Keratinocyte (primary cell): ENCODE measurements around the gene ZCCHC24. TPM values are rescaled to one million over a fixed set of nuclear protein-coding genes. Genes with fewer than 3 reads are reported as not detected.

Experiments used
- DNase-seq: peaks from one replicate; pipeline ENCODE4 v3.0.0-alpha.2; 2011; ENCODE audit warnings: low read depth, missing footprints, low spot score
- FAIRE-seq: peaks from 2 replicates; lab custom pipeline; 2011; peaks lifted over from hg19 to GRCh38; lab: Jason Lieb, UNC
- H2AFZ ChIP-seq: 2 replicates; pipeline ENCODE4 v1.6.0; 2012; ENCODE audit warnings: low read length, control low read depth, inconsistent platforms; ENCODE audit not compliant: control insufficient read depth
- H3K27ac ChIP-seq: 2 replicates; pipeline ENCODE4 v1.5.1; 2011; ENCODE audit warnings: low read length; ENCODE audit not compliant: control insufficient read depth, insufficient read depth
- H3K27me3 ChIP-seq: 3 replicates; pipeline ENCODE4 v1.6.0; 2011; ENCODE audit warnings: low read length; ENCODE audit not compliant: control insufficient read depth, insufficient read depth; ENCODE audit errors: extremely low read depth
- H3K36me3 ChIP-seq, 2 experiments: 2 replicates in 1 of 2; 3 replicates in 1 of 2; pipeline ENCODE4 v1.5.1; 2011; ENCODE audit warnings: low read length in 2 of 2, mild to moderate bottlenecking in 1 of 2; ENCODE audit not compliant: control insufficient read depth in 2 of 2, insufficient read depth in 2 of 2; ENCODE audit errors: extremely low read depth in 1 of 2
- H3K4me1 ChIP-seq: 3 replicates; pipeline ENCODE4 v1.5.1; 2011; ENCODE audit warnings: low read length; ENCODE audit not compliant: control insufficient read depth, insufficient read depth; ENCODE audit errors: extremely low read depth
- H3K4me2 ChIP-seq: 3 replicates; pipeline ENCODE4 v1.6.0; 2011; ENCODE audit warnings: low read depth, low read length; ENCODE audit not compliant: control insufficient read depth, insufficient read depth; ENCODE audit errors: extremely low read depth
- H3K4me3 ChIP-seq, 3 experiments: fragments of 200-600 bp in 1 of 3; sonication (generic) in 1 of 3; 2 replicates in 2 of 3; 3 replicates in 1 of 3; pipeline ENCODE4 v1.5.1; 2011 to 2016; ENCODE audit warnings: low read length in 3 of 3, mild to moderate bottlenecking in 3 of 3, control low read depth in 2 of 3, inconsistent platforms in 1 of 3, low read depth in 1 of 3, mixed read lengths in 1 of 3, mixed run types in 1 of 3, moderate library complexity in 1 of 3; ENCODE audit not compliant: control insufficient read depth in 2 of 3, insufficient read depth in 2 of 3; ENCODE audit errors: extremely low read depth in 1 of 3
- H3K79me2 ChIP-seq: 2 replicates; pipeline ENCODE4 v1.6.0; 2012; ENCODE audit warnings: low read length; ENCODE audit not compliant: control insufficient read depth, insufficient read depth
- H3K9ac ChIP-seq: 3 replicates; pipeline ENCODE4 v1.6.0; 2011; ENCODE audit warnings: low read length; ENCODE audit not compliant: control insufficient read depth, insufficient read depth; ENCODE audit errors: extremely low read depth
- H3K9me1 ChIP-seq: 3 replicates; pipeline ENCODE4 v1.6.0; 2011; ENCODE audit warnings: low read length; ENCODE audit not compliant: control insufficient read depth, insufficient read depth; ENCODE audit errors: extremely low read depth
- H3K9me3 ChIP-seq: 2 replicates; pipeline ENCODE4 v1.5.1; 2012; ENCODE audit warnings: low read depth, low read length; ENCODE audit not compliant: control insufficient read depth
- H4K20me1 ChIP-seq: 3 replicates; pipeline ENCODE4 v1.6.0; 2011; ENCODE audit warnings: low read length; ENCODE audit not compliant: control insufficient read depth, insufficient read depth; ENCODE audit errors: extremely low read depth
- CTCF ChIP-seq, 3 experiments: IDR thresholded peaks in 1 of 3; conservative IDR thresholded peaks in 1 of 3; optimal IDR thresholded peaks in 1 of 3; 2 replicates in 2 of 3; 3 replicates in 1 of 3; pipeline versions ENCODE3 to v1.5.1; 2011; ENCODE audit warnings: low read length in 3 of 3, mild to moderate bottlenecking in 3 of 3, moderate library complexity in 2 of 3, control low read depth in 1 of 3, inconsistent platforms in 1 of 3; ENCODE audit not compliant: insufficient read depth in 2 of 3; ENCODE audit errors: extremely low read depth in 1 of 3
- EZH2 ChIP-seq: IDR thresholded peaks from one replicate; pipeline ENCODE4 v1.6.1; 2012; ENCODE audit warnings: inconsistent platforms, mild to moderate bottlenecking, low read length, moderate library complexity
- dilution Hi-C: fragments of 300-500 bp; cut with MboI; formaldehyde crosslinking; loops from one replicate; pipeline ENCODE4 v1.7.0; 2020; ENCODE audit warnings: low sequenced_read_pairs; ENCODE audit not compliant: extremely low pct_ligation_motif_present
- polyA plus RNA-seq, 5 experiments: library from polyadenylated mRNA; depleted of rRNA in 3 of 5; stranded (reverse) in 3 of 5; stranded (forward) in 1 of 5; unstranded in 1 of 5; fragments of >200 nt; gene quantifications; 1 replicate in 1 of 5; 2 replicates in 3 of 5; 3 replicates in 1 of 5; pipeline versions ENCODE4 v1.2.1 to v1.2.3, GENCODE V29; 2011 to 2012; ENCODE audit warnings: missing spikeins in 2 of 5, low read depth in 1 of 5, low replicate concordance in 1 of 5

ZCCHC24 gene
- polyA plus RNA-seq, 1 donor (not counting 4 experiments of a cell fraction or from before 2014, with no cell fraction given) = 0.96 TPM

- Histone ChIP-seq H3K4me2 (no peak overlapping the region), H3K27ac (no peak overlapping the region), H3K9ac (no peak overlapping the region)
Measured at GRCh38 chr10:79401015-79401921, 44.2 kb downstream of the ZCCHC24 start.

GRCh38 chr10:79400146-79401004 lies 45.0 kb downstream of the ZCCHC24 start:
- FAIRE-seq = peak; percentile 26
- Histone ChIP-seq H3K4me1 (no peaks in the 10 kb centered on the region), H4K20me1 (no peaks in the 10 kb centered on the region), H3K27ac (no peak overlapping the region), H3K36me3 (no peaks in the 10 kb centered on the region), H2AFZ (no peak overlapping the region), H3K9ac (no peak overlapping the region), H3K4me3 (no peak overlapping the region), H3K27me3 (no peaks in the 10 kb centered on the region), H3K79me2 (no peaks in the 10 kb centered on the region), H3K9me1 (no peaks in the 10 kb centered on the region), H3K9me3 (no peaks in the 10 kb centered on the region), H3K4me2 (no peak overlapping the region)
- dilution Hi-C loops = no loop called here
- peak; percentile 13 for DNase-seq
- TF ChIP-seq CTCF (optimal IDR thresholded peaks at IDR 0.05 in 1 of 3, IDR thresholded peaks at IDR 0.05 in 1 of 3, conservative IDR thresholded peaks at IDR 0.05 in 1 of 3; ENCODE audit: extremely low read depth in 1 of 3, insufficient read depth in 2 of 3, low read length in 3 of 3) (peak; percentile 79 to 92 (median 82)), EZH2 (no peak)

More at GRCh38 chr10:79401015-79401921, 44.2 kb downstream of the ZCCHC24 start:
- no peaks in the 10 kb centered on the region for H3K27me3 ChIP-seq
- H3K36me3 ChIP-seq = no peaks in the 10 kb centered on the region
- FAIRE-seq (no peak), DNase-seq (no peak)
- no peaks in the 10 kb centered on the region for H3K9me1 ChIP-seq
- no peak for TF ChIP-seq EZH2
- TF ChIP-seq CTCF (optimal IDR thresholded peaks at IDR 0.05 in 1 of 3, IDR thresholded peaks at IDR 0.05 in 1 of 3, conservative IDR thresholded peaks at IDR 0.05 in 1 of 3; ENCODE audit: extremely low read depth in 1 of 3, insufficient read depth in 2 of 3, low read length in 3 of 3) = no peak
- no peak overlapping the region for H3K4me3 ChIP-seq
- H4K20me1 ChIP-seq = no peaks in the 10 kb centered on the region
- H3K4me1 ChIP-seq = no peaks in the 10 kb centered on the region
- no peaks in the 10 kb centered on the region for H3K79me2 ChIP-seq
- no peak overlapping the region for H2AFZ ChIP-seq
- dilution Hi-C loops = no loop called here
- H3K9me3 ChIP-seq = no peaks in the 10 kb centered on the region
